NCI-H1048 (cell line): ENCODE data around the gene SH3BGRL2.
"Not testable (repeated sequence)": the region's sequence is repeated elsewhere in the genome, so short reads cannot be mapped to it uniquely, and the experiment has no call there.

Experiments
- DNase-seq: peaks from one replicate; lab custom pipeline; 2025; lab: John Stamatoyannopoulos, UW

SH3BGRL2 gene

GRCh38 chr6:79649016-79649415 is 17.9 kb downstream of the SH3BGRL2 start:
- no peak for DNase-seq

GRCh38 chr6:79650950-79651349 is 19.8 kb downstream of the SH3BGRL2 start:
- no peak for DNase-seq

- no peak for DNase-seq
Observed at GRCh38 chr6:79656134-79656533, 25.0 kb downstream of the SH3BGRL2 start.

GRCh38 chr6:79657238-79657637 is 26.1 kb downstream of the SH3BGRL2 start:
- DNase-seq = no peak

- DNase-seq = not testable (repeated sequence)
Observed at GRCh38 chr6:79663655-79664054, 32.5 kb downstream of the SH3BGRL2 start.

- no peak for DNase-seq
Observed at GRCh38 chr6:79665725-79666551, 34.8 kb downstream of the SH3BGRL2 start.

GRCh38 chr6:79666634-79667033 is 35.5 kb downstream of the SH3BGRL2 start:
- no peak for DNase-seq

- no peak for DNase-seq
Observed at GRCh38 chr6:79668381-79668780, 37.3 kb downstream of the SH3BGRL2 start.

- DNase-seq = no peak
Observed at GRCh38 chr6:79669766-79670165, 38.6 kb downstream of the SH3BGRL2 start.

- DNase-seq = no peak
Observed at GRCh38 chr6:79670789-79671188, 39.7 kb downstream of the SH3BGRL2 start.

GRCh38 chr6:79671600-79672266 is 40.6 kb downstream of the SH3BGRL2 start:
- no peak for DNase-seq

GRCh38 chr6:79672631-79673111 is 41.5 kb downstream of the SH3BGRL2 start:
- no peak for DNase-seq

GRCh38 chr6:79673947-79674346 is 42.8 kb downstream of the SH3BGRL2 start:
- no peak for DNase-seq

- DNase-seq = no peak
Observed at GRCh38 chr6:79676785-79677736, 45.9 kb downstream of the SH3BGRL2 start.

- DNase-seq = not testable (repeated sequence)
Observed at GRCh38 chr6:79682682-79683081, 51.6 kb downstream of the SH3BGRL2 start.

- no peak for DNase-seq
Observed at GRCh38 chr6:79684876-79685275, 53.7 kb downstream of the SH3BGRL2 start.

GRCh38 chr6:79686707-79687309 is 55.7 kb downstream of the SH3BGRL2 start:
- DNase-seq = no peak

- DNase-seq = no peak
Observed at GRCh38 chr6:79687759-79688158, 56.6 kb downstream of the SH3BGRL2 start.

GRCh38 chr6:79694156-79694555 is 63.0 kb downstream of the SH3BGRL2 start:
- DNase-seq = no peak

- DNase-seq = no peak
Observed at GRCh38 chr6:79694623-79695343, 63.7 kb downstream of the SH3BGRL2 start.

GRCh38 chr6:79697430-79697829 is 66.3 kb downstream of the SH3BGRL2 start:
- no peak for DNase-seq
